Measurements from ENCODE around the gene GPR37L1.
"Not testable (repeated sequence)": the region's sequence is repeated elsewhere in the genome, so short reads cannot be mapped to it uniquely, and the experiment has no call there.

The GPR37L1 gene

GRCh38 chr1:202107801-202108731, 14.7 kb upstream of the GPR37L1 start:
- no peak for TF ChIP-seq CTCF (IDR thresholded peaks at IDR 0.05; ENCODE audit: borderline replicate concordance, insufficient read depth, low read depth, low read length)
- H3K4me3 ChIP-seq (ENCODE audit: low read depth, low read length), result no peak overlapping the region

- no peak overlapping the region for H3K4me3 ChIP-seq (ENCODE audit: low read depth, low read length)
- no peak for TF ChIP-seq CTCF (IDR thresholded peaks at IDR 0.05; ENCODE audit: borderline replicate concordance, insufficient read depth, low read depth, low read length)
Observed at GRCh38 chr1:202110977-202111376, 11.7 kb upstream of the GPR37L1 start.

- H3K4me3 ChIP-seq (ENCODE audit: low read depth, low read length), result not testable (repeated sequence)
Observed at GRCh38 chr1:202111589-202111988, 11.1 kb upstream of the GPR37L1 start.

- TF ChIP-seq CTCF (IDR thresholded peaks at IDR 0.05; ENCODE audit: borderline replicate concordance, insufficient read depth, low read depth, low read length), result no peak
- no peak overlapping the region for H3K4me3 ChIP-seq (ENCODE audit: low read depth, low read length)
Observed at GRCh38 chr1:202112859-202113689, 9.6 kb upstream of the GPR37L1 start.

GRCh38 chr1:202113690-202114300, 8.9 kb upstream of the GPR37L1 start:
- TF ChIP-seq CTCF (IDR thresholded peaks at IDR 0.05; ENCODE audit: borderline replicate concordance, insufficient read depth, low read depth, low read length), result no peak
- no peak overlapping the region for H3K4me3 ChIP-seq (ENCODE audit: low read depth, low read length)

- no peak overlapping the region for H3K4me3 ChIP-seq (ENCODE audit: low read depth, low read length)
- TF ChIP-seq CTCF (IDR thresholded peaks at IDR 0.05; ENCODE audit: borderline replicate concordance, insufficient read depth, low read depth, low read length), result no peak
Observed at GRCh38 chr1:202116287-202116686, 6.4 kb upstream of the GPR37L1 start.

GRCh38 chr1:202117898-202118371, 4.8 kb upstream of the GPR37L1 start:
- no peak overlapping the region for H3K4me3 ChIP-seq (ENCODE audit: low read depth, low read length)
- TF ChIP-seq CTCF (IDR thresholded peaks at IDR 0.05; ENCODE audit: borderline replicate concordance, insufficient read depth, low read depth, low read length), result no peak
